ENCODE data around the gene MYL3.

Gene MYL3

GRCh38 chr3:46883054-46883829 is 20.0 kb upstream of the MYL3 start:
- no peak for DNase-seq (ENCODE audit: low read depth in 2 of 2)

- DNase-seq (ENCODE audit: low read depth in 2 of 2): no peak
These were observed 19.3 kb upstream of the MYL3 start for GRCh38 chr3:46882377-46883053.

- DNase-seq (ENCODE audit: low read depth in 2 of 2): peak in 1 of 2 donors; percentile 12
These were observed 18.5 kb upstream of the MYL3 start for GRCh38 chr3:46881596-46882376.

GRCh38 chr3:46880884-46881595 is 17.8 kb upstream of the MYL3 start:
- DNase-seq (ENCODE audit: low read depth in 2 of 2): no peak

- no peak for DNase-seq (ENCODE audit: low read depth in 2 of 2)
These were observed 15.7 kb upstream of the MYL3 start for GRCh38 chr3:46878781-46879436.

GRCh38 chr3:46877406-46878125 is 14.3 kb upstream of the MYL3 start, which contains the start of gene PTH1R:
TSS of gene PTH1R (plus strand) at chr3:46877721. CDS start at chr3:46883560, 5,839 bp downstream.
- no peak for DNase-seq (ENCODE audit: low read depth in 2 of 2)

- no peak for DNase-seq (ENCODE audit: low read depth in 2 of 2)
These were observed 13.4 kb upstream of the MYL3 start for GRCh38 chr3:46876313-46877300.

- no peak for DNase-seq (ENCODE audit: low read depth in 2 of 2)
These were observed 12.3 kb upstream of the MYL3 start for GRCh38 chr3:46875560-46875959.

- DNase-seq (ENCODE audit: low read depth in 2 of 2): no peak
These were observed 11.2 kb upstream of the MYL3 start for GRCh38 chr3:46874430-46874829.

GRCh38 chr3:46873521-46873920 is 10.3 kb upstream of the MYL3 start:
- no peak for DNase-seq (ENCODE audit: low read depth in 2 of 2)

- no peak for DNase-seq (ENCODE audit: low read depth in 2 of 2)
These were observed 8.0 kb upstream of the MYL3 start for GRCh38 chr3:46871222-46871621.

- DNase-seq (ENCODE audit: low read depth in 2 of 2): no peak
These were observed 7.4 kb upstream of the MYL3 start for GRCh38 chr3:46870651-46871050.

GRCh38 chr3:46869440-46869839 is 6.2 kb upstream of the MYL3 start:
- DNase-seq (ENCODE audit: low read depth in 2 of 2): no peak

- no peak for DNase-seq (ENCODE audit: low read depth in 2 of 2)
These were observed 5.7 kb upstream of the MYL3 start for GRCh38 chr3:46868948-46869347.

GRCh38 chr3:46868287-46868686 is 5.0 kb upstream of the MYL3 start:
- DNase-seq (ENCODE audit: low read depth in 2 of 2): no peak

GRCh38 chr3:46867550-46867898 is 4.3 kb upstream of the MYL3 start:
- no peak for DNase-seq (ENCODE audit: low read depth in 2 of 2)

- peak; percentile 86 to 89 for DNase-seq (ENCODE audit: low read depth in 2 of 2)
These were observed 3.7 kb upstream of the MYL3 start for GRCh38 chr3:46866720-46867549.

GRCh38 chr3:46866032-46866595 is 2.9 kb upstream of the MYL3 start:
- DNase-seq (ENCODE audit: low read depth in 2 of 2): no peak

All from stimulated activated CD4-positive, alpha-beta T cell treated with anti-CD3 and anti-CD28 coated beads, Interleukin-1b, Interleukin-23, amount 100 ng/mL, for 4 hours (primary cell).